ENCODE data around the gene NFRKB.
"Not testable (repeated sequence)": the region's sequence is repeated elsewhere in the genome, so short reads cannot be mapped to it uniquely, and the experiment has no call there.

NFRKB gene

GRCh38 chr11:129894278-129895125 lies 876 bp downstream of the NFRKB start:
- TF ChIP-seq ZFX (IDR thresholded peaks at IDR 0.05; ENCODE audit: borderline replicate concordance) (no peak), CTCF (IDR thresholded peaks at IDR 0.05) (no peak)
- H3K27ac ChIP-seq, result peak overlapping the region; percentile 61

GRCh38 chr11:129888451-129888850 lies 6.9 kb downstream of the NFRKB start:
- no peak for TF ChIP-seq CTCF (IDR thresholded peaks at IDR 0.05)
- no peak for TF ChIP-seq ZFX (IDR thresholded peaks at IDR 0.05; ENCODE audit: borderline replicate concordance)
- H3K27ac ChIP-seq, result no peak overlapping the region

- no peak for TF ChIP-seq CTCF (IDR thresholded peaks at IDR 0.05)
- TF ChIP-seq ZFX (IDR thresholded peaks at IDR 0.05; ENCODE audit: borderline replicate concordance), result no peak
Measured at GRCh38 chr11:129885381-129885780, 10.0 kb downstream of the NFRKB start.

GRCh38 chr11:129884581-129884980 lies 10.8 kb downstream of the NFRKB start:
- no peak overlapping the region for H3K27ac ChIP-seq
- no peak for TF ChIP-seq ZFX (IDR thresholded peaks at IDR 0.05; ENCODE audit: borderline replicate concordance)
- no peak for TF ChIP-seq CTCF (IDR thresholded peaks at IDR 0.05)

More at GRCh38 chr11:129885381-129885780, 10.0 kb downstream of the NFRKB start:
- no peak overlapping the region for H3K27ac ChIP-seq

GRCh38 chr11:129881570-129882170 lies 13.7 kb downstream of the NFRKB start:
- TF ChIP-seq CTCF (IDR thresholded peaks at IDR 0.05) (peak; percentile 74), ZFX (IDR thresholded peaks at IDR 0.05; ENCODE audit: borderline replicate concordance) (no peak)
- no peak overlapping the region for H3K27ac ChIP-seq

GRCh38 chr11:129880311-129880710 lies 15.1 kb downstream of the NFRKB start:
- TF ChIP-seq CTCF (IDR thresholded peaks at IDR 0.05), result no peak
- TF ChIP-seq ZFX (IDR thresholded peaks at IDR 0.05; ENCODE audit: borderline replicate concordance), result no peak
- H3K27ac ChIP-seq, result no peak overlapping the region

- TF ChIP-seq ZFX (IDR thresholded peaks at IDR 0.05; ENCODE audit: borderline replicate concordance) (no peak), CTCF (IDR thresholded peaks at IDR 0.05) (no peak)
- H3K27ac ChIP-seq, result no peak overlapping the region
Measured at GRCh38 chr11:129871914-129872313, 23.5 kb downstream of the NFRKB start.

GRCh38 chr11:129868626-129869025 lies 26.8 kb downstream of the NFRKB start:
- not testable (repeated sequence) for H3K27ac ChIP-seq
